HL-60 (cell line): ENCODE data around the gene AMN.

Source experiments
- DNase-seq, 2 experiments: peaks; one replicate each; pipeline ENCODE4 v3.0.0-alpha.2; 2010 to 2020; ENCODE audit warnings: low read depth in 1 of 2, low spot score in 1 of 2
- H3K27ac ChIP-seq: fragments of 250-450 bp; sonication (Bioruptor Pico); replicated peaks from 2 replicates; pipeline ENCODE4 v1.5.1; 2020; ENCODE audit warnings: mild to moderate bottlenecking, moderate library complexity
- H3K27me3 ChIP-seq: fragments of 250-450 bp; sonication (Bioruptor Pico); 2 replicates; pipeline ENCODE4 v1.5.1; 2021; ENCODE audit warnings: mild to moderate bottlenecking, moderate library complexity; ENCODE audit not compliant: insufficient read depth, poor library complexity, severe bottlenecking
- H3K4me3 ChIP-seq: replicated peaks from 2 replicates; pipeline ENCODE4 v1.5.1; 2011; ENCODE audit warnings: mild to moderate bottlenecking, control low read depth, low read length; ENCODE audit not compliant: insufficient read depth
- GABPA ChIP-seq: IDR thresholded peaks from 2 replicates; pipeline ENCODE4 v1.6.1; 2012; ENCODE audit warnings: low read depth
- POLR2AphosphoS5 ChIP-seq: IDR thresholded peaks from 2 replicates; pipeline ENCODE4 v1.6.1; 2012; ENCODE audit warnings: low read depth
- SPI1 ChIP-seq: IDR thresholded peaks from 2 replicates; pipeline ENCODE4 v1.6.1; 2012; ENCODE audit warnings: low read depth, mild to moderate bottlenecking, borderline replicate concordance
- TF ChIP-seq, protein P1 (sequence below): IDR thresholded peaks from 2 replicates; pipeline ENCODE4 v1.6.1; 2012; ENCODE audit warnings: low read depth; ENCODE audit not compliant: insufficient replicate concordance
- TF ChIP-seq, protein P2 (sequence below): IDR thresholded peaks from one replicate; pipeline ENCODE4 v1.5.1; 2011; ENCODE audit warnings: low read length, control low read depth, inconsistent platforms; ENCODE audit not compliant: insufficient read depth

Gene AMN

DNA sequence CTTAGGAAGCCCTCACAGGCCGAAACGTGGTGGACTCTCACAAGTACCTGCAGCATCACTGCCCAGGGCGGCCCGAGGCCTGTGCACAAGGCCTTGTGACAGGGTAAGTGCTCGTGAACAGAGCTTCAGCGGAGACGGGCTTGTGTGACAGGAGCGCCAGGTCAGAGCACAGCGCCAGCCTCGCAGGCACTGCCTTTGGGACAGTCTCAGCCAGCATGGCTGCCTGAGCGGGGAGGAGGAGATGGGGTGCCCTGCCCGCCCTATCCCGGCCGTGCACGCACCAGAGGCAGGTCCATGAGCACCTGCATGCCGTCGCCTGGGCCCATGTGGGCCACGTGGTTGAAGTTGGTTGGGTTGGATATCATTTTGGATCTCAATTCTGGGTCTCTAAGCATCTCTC is 16.9 kb downstream of the AMN start:
- TF ChIP-seq, protein P1, sequence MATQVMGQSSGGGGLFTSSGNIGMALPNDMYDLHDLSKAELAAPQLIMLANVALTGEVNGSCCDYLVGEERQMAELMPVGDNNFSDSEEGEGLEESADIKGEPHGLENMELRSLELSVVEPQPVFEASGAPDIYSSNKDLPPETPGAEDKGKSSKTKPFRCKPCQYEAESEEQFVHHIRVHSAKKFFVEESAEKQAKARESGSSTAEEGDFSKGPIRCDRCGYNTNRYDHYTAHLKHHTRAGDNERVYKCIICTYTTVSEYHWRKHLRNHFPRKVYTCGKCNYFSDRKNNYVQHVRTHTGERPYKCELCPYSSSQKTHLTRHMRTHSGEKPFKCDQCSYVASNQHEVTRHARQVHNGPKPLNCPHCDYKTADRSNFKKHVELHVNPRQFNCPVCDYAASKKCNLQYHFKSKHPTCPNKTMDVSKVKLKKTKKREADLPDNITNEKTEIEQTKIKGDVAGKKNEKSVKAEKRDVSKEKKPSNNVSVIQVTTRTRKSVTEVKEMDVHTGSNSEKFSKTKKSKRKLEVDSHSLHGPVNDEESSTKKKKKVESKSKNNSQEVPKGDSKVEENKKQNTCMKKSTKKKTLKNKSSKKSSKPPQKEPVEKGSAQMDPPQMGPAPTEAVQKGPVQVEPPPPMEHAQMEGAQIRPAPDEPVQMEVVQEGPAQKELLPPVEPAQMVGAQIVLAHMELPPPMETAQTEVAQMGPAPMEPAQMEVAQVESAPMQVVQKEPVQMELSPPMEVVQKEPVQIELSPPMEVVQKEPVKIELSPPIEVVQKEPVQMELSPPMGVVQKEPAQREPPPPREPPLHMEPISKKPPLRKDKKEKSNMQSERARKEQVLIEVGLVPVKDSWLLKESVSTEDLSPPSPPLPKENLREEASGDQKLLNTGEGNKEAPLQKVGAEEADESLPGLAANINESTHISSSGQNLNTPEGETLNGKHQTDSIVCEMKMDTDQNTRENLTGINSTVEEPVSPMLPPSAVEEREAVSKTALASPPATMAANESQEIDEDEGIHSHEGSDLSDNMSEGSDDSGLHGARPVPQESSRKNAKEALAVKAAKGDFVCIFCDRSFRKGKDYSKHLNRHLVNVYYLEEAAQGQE, result no peak
- TF ChIP-seq POLR2AphosphoS5 (no peak), SPI1 (no peak), GABPA (no peak)
- TF ChIP-seq, protein P2, sequence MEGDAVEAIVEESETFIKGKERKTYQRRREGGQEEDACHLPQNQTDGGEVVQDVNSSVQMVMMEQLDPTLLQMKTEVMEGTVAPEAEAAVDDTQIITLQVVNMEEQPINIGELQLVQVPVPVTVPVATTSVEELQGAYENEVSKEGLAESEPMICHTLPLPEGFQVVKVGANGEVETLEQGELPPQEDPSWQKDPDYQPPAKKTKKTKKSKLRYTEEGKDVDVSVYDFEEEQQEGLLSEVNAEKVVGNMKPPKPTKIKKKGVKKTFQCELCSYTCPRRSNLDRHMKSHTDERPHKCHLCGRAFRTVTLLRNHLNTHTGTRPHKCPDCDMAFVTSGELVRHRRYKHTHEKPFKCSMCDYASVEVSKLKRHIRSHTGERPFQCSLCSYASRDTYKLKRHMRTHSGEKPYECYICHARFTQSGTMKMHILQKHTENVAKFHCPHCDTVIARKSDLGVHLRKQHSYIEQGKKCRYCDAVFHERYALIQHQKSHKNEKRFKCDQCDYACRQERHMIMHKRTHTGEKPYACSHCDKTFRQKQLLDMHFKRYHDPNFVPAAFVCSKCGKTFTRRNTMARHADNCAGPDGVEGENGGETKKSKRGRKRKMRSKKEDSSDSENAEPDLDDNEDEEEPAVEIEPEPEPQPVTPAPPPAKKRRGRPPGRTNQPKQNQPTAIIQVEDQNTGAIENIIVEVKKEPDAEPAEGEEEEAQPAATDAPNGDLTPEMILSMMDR, result no peak
- no peak overlapping the region for H3K27ac ChIP-seq

DNA sequence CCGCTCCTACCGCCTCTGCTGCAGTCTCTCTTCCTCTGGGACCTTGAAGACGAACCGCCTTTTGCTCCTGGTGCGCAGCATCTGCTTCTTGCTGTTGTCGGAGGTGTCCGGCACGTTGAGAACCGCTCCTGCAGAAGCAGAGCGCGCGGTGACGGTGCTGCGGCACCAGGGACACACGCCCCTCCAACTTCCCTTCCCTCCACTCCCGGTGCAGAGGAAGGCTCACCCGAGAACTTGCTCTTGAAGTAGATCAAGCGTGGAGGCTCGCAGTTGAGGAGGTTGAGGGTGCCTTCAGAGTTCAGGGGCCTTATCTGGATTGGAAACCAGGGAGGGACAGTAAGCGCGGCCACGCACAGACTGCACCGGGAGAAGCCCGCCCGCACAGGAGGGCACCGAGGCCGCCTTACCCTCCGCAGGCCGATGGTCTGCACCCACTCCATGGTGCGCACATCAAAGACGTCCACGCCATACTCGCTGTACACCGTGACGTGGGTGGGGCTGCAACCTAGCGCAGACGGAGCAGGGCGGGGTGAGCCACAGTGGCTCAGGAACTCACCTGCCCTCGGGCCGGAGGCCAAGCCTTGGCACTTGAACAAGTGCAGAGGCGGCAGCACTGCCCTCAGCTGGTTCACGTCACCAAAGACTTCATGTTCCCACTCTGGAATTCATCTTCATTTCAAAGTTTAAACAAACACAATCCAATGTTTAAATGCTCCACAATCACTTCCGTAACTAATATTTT is 17.5 kb downstream of the AMN start:
- no peak for DNase-seq
- no peak overlapping the region for H3K4me3 ChIP-seq
- TF ChIP-seq POLR2AphosphoS5 (no peak), GABPA (no peak), SPI1 (no peak)
- TF ChIP-seq, protein P1, result no peak
- TF ChIP-seq, protein P2, result no peak
- no peak overlapping the region for H3K27ac ChIP-seq
- H3K27me3 ChIP-seq, result no peaks in the 10 kb centered on the region

More for the DNA sequence above, 16.9 kb downstream of the AMN start:
- DNase-seq, result no peak
- no peaks in the 10 kb centered on the region for H3K27me3 ChIP-seq
- no peak overlapping the region for H3K4me3 ChIP-seq

DNA sequence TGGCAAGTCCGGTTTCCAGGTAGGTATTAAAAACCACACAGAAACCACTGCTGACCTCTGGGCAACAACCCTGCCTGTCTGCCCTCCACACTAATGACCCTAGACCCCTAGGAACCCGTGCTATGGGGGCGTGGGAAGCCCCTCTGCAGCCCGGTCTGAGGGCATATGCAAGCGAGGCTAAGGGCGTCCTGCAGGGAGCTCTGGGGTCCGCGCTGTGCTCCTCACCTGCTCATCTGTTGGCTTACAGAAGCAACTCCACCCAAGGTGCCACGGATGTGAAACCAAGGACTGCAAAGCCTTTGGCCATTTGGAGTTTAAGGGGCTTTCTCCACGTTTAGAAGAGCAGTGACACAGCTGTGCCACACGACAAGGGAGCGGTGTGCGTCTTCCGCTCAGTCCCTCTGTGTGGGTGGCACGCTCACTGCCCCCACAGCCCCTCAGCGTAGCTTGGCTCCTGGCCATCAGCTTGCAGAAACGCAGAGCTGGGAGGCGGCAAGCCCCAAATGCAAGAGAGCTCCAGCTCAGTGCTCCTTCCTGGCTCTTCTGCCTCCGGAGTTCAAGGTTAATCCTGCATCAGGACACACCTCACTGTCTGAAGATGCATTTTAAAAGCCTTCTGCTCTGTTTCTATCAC is 18.4 kb downstream of the AMN start:
- no peak overlapping the region for H3K4me3 ChIP-seq
- no peak for TF ChIP-seq GABPA
- no peak for TF ChIP-seq SPI1
- no peak for TF ChIP-seq POLR2AphosphoS5
- TF ChIP-seq, protein P1, result no peak
- TF ChIP-seq, protein P2, result no peak
- no peaks in the 10 kb centered on the region for H3K27me3 ChIP-seq
- no peak for DNase-seq
- H3K27ac ChIP-seq, result no peak overlapping the region
